H1 (cell line): ENCODE data around the gene ELOVL3. TPM values are rescaled to one million over a fixed set of nuclear protein-coding genes. Genes with fewer than 3 reads are reported as not detected.

Source experiments
- CTCF ChIA-PET: fragments of 300-600 bp; sonication (Branson Sonifier 250); formaldehyde crosslinking; loops from one replicate; lab custom pipeline; 2021; ENCODE audit not compliant: partially characterized antibody; lab: Charles Lee
- POLR2A ChIA-PET: fragments of 300-600 bp; sonication (Branson Sonifier 250); formaldehyde crosslinking; loops from one replicate; lab custom pipeline; 2021; ENCODE audit warnings: inconsistent platforms; ENCODE audit not compliant: partially characterized antibody; lab: Charles Lee
- DNase-seq, 2 experiments: peaks; one replicate each; pipeline versions ENCODE4 v3.0.0 to v3.0.0-alpha.2; 2010 to 2022; ENCODE audit warnings: low spot score in 2 of 2, low read depth in 1 of 2, mixed read lengths in 1 of 2
- FAIRE-seq: peaks from 2 replicates; lab custom pipeline; 2011; peaks lifted over from hg19 to GRCh38; lab: Jason Lieb, UNC
- H2AFZ ChIP-seq: 2 replicates; pipeline ENCODE4 v1.8.1; 2012; ENCODE audit warnings: low read length, inconsistent platforms
- H2AK5ac ChIP-seq: 2 replicates; pipeline ENCODE4 v1.6.1; 2013; ENCODE audit warnings: low read depth, low read length
- H2BK120ac ChIP-seq: replicated peaks from 2 replicates; pipeline ENCODE3; 2013; ENCODE audit warnings: low read depth, low read length, inconsistent platforms
- H2BK12ac ChIP-seq: 2 replicates; pipeline ENCODE4 v1.6.1; 2013; ENCODE audit warnings: low read depth, low read length
- H2BK15ac ChIP-seq: 2 replicates; pipeline ENCODE4 v1.6.1; 2013; ENCODE audit warnings: low read length
- H2BK20ac ChIP-seq: 2 replicates; pipeline ENCODE4 v1.6.1; 2013; ENCODE audit warnings: low read length
- H2BK5ac ChIP-seq: 2 replicates; pipeline ENCODE4 v1.6.1; 2013; ENCODE audit warnings: low read depth, low read length
- H3K14ac ChIP-seq: 2 replicates; pipeline ENCODE4 v1.6.1; 2013; ENCODE audit warnings: inconsistent platforms; ENCODE audit not compliant: insufficient read length
- H3K18ac ChIP-seq: 2 replicates; pipeline ENCODE4 v1.6.1; 2013; ENCODE audit warnings: low read length; ENCODE audit errors: extremely low read depth
- H3K23ac ChIP-seq: 2 replicates; pipeline ENCODE4 v1.6.1; 2013; ENCODE audit warnings: inconsistent platforms; ENCODE audit not compliant: insufficient read length
- H3K23me2 ChIP-seq: 2 replicates; pipeline ENCODE4 v1.6.1; 2013; ENCODE audit warnings: low read depth, low read length
- H3K27ac ChIP-seq: 2 replicates; pipeline ENCODE4 v1.6.1; 2011; ENCODE audit warnings: low read depth, low read length, inconsistent platforms
- H3K27me3 ChIP-seq, 4 experiments: replicated peaks in 1 of 4; 1 replicate in 1 of 4; 2 replicates in 3 of 4; pipeline versions ENCODE4 v1.6.1 to v1.8.1; 2011 to 2013; ENCODE audit warnings: low read length in 3 of 4, mild to moderate bottlenecking in 3 of 4, inconsistent platforms in 2 of 4, mixed read lengths in 2 of 4, moderate library complexity in 1 of 4; ENCODE audit not compliant: control insufficient read depth in 3 of 4, insufficient read depth in 3 of 4; ENCODE audit errors: extremely low read depth in 1 of 4
- H3K36me3 ChIP-seq, 4 experiments: 2 replicates each; pipeline versions ENCODE4 v1.6.1 to v1.8.1; 2011 to 2013; ENCODE audit warnings: mild to moderate bottlenecking in 4 of 4, low read length in 3 of 4, moderate library complexity in 2 of 4, control low read depth in 1 of 4, inconsistent platforms in 1 of 4; ENCODE audit not compliant: insufficient read depth in 4 of 4, control insufficient read depth in 2 of 4
- H3K4ac ChIP-seq: replicated peaks from 2 replicates; pipeline ENCODE3; 2013; ENCODE audit warnings: low read length, low read depth, mixed read lengths, inconsistent platforms; ENCODE audit not compliant: insufficient read length
- H3K4me1 ChIP-seq, 4 experiments: replicated peaks in 1 of 4; 1 replicate in 1 of 4; 2 replicates in 3 of 4; pipeline versions ENCODE4 v1.6.1 to v1.8.1; 2011 to 2013; ENCODE audit warnings: low read length in 3 of 4, inconsistent platforms in 2 of 4, mixed read lengths in 1 of 4; ENCODE audit not compliant: insufficient read depth in 4 of 4, control insufficient read depth in 3 of 4
- H3K4me2 ChIP-seq, 2 experiments: 2 replicates each; pipeline versions ENCODE4 v1.6.1 to v1.8.1; 2011 to 2013; ENCODE audit warnings: low read depth in 2 of 2, low read length in 2 of 2, control low read depth in 1 of 2, inconsistent platforms in 1 of 2, mild to moderate bottlenecking in 1 of 2; ENCODE audit not compliant: insufficient read depth in 1 of 2
- H3K4me3 ChIP-seq, 4 experiments: fragments of 200-600, 300-600 bp in 1 of 4; sonication (generic), shearing (Covaris generic), sonication (Bioruptor Twin) in 1 of 4; 2 replicates each; pipeline versions ENCODE4 v1.5.1 to v1.8.1; 2011 to 2016; ENCODE audit warnings: low read length in 4 of 4, low read depth in 3 of 4, control low read depth in 2 of 4, inconsistent platforms in 2 of 4, mild to moderate bottlenecking in 2 of 4, mixed read lengths in 1 of 4, moderate library complexity in 1 of 4; ENCODE audit not compliant: insufficient read depth in 2 of 4; ENCODE audit errors: extremely low read depth in 1 of 4
- H3K56ac ChIP-seq: replicated peaks from 2 replicates; pipeline ENCODE3; 2013; ENCODE audit warnings: low read depth, mild to moderate bottlenecking, mixed read lengths, low read length, inconsistent platforms; ENCODE audit not compliant: insufficient read length
- H3K79me1 ChIP-seq: 2 replicates; pipeline ENCODE4 v1.6.1; 2013; ENCODE audit warnings: low read depth, low read length, control low read depth
- H3K79me2 ChIP-seq, 2 experiments: 2 replicates each; pipeline versions ENCODE4 v1.6.1 to v1.8.1; 2012 to 2013; ENCODE audit warnings: low read length in 2 of 2, mild to moderate bottlenecking in 2 of 2, inconsistent platforms in 1 of 2; ENCODE audit not compliant: insufficient read depth in 2 of 2, control insufficient read depth in 1 of 2
- H3K9ac ChIP-seq, 4 experiments: replicated peaks in 1 of 4; 1 replicate in 1 of 4; 2 replicates in 3 of 4; pipeline versions ENCODE4 v1.6.1 to v1.8.1; 2011 to 2013; ENCODE audit warnings: low read depth in 3 of 4, low read length in 3 of 4, control low read depth in 2 of 4, mild to moderate bottlenecking in 2 of 4, moderate library complexity in 2 of 4, inconsistent platforms in 1 of 4; ENCODE audit errors: extremely low read depth in 1 of 4
- H3K9me3 ChIP-seq, 2 experiments: 2 replicates each; pipeline versions ENCODE4 v1.6.1 to v1.8.1; 2012 to 2013; ENCODE audit warnings: mild to moderate bottlenecking in 2 of 2, moderate library complexity in 2 of 2, control low read depth in 1 of 2, inconsistent platforms in 1 of 2, low read depth in 1 of 2, low read length in 1 of 2, mixed read lengths in 1 of 2; ENCODE audit not compliant: insufficient read depth in 2 of 2
- H4K20me1 ChIP-seq, 2 experiments: replicated peaks in 1 of 2; 2 replicates each; pipeline versions ENCODE3 to v1.8.1; 2011 to 2013; ENCODE audit warnings: inconsistent platforms in 2 of 2, low read length in 2 of 2, mild to moderate bottlenecking in 1 of 2; ENCODE audit not compliant: insufficient read depth in 2 of 2, control insufficient read depth in 1 of 2
- H4K5ac ChIP-seq: 2 replicates; pipeline ENCODE4 v1.6.1; 2013; ENCODE audit warnings: low read length, low read depth, mixed read lengths, inconsistent platforms; ENCODE audit not compliant: insufficient read length
- H4K8ac ChIP-seq: 2 replicates; pipeline ENCODE4 v1.8.0; 2013; ENCODE audit warnings: mild to moderate bottlenecking, moderate library complexity, low read length, inconsistent platforms; ENCODE audit not compliant: insufficient read depth; ENCODE audit errors: extremely low read depth
- H4K91ac ChIP-seq: replicated peaks from 2 replicates; pipeline ENCODE3; 2013; ENCODE audit warnings: low read length, mixed read lengths, inconsistent platforms; ENCODE audit not compliant: insufficient read length
- ATF2 ChIP-seq: IDR thresholded peaks from 2 replicates; pipeline ENCODE4 v1.6.1; 2012; ENCODE audit warnings: low read length, inconsistent platforms
- CBX8 ChIP-seq: fragments of 300-800, 300-1000 bp; sonication (generic); IDR thresholded peaks from 2 replicates; pipeline ENCODE4 v1.7.1; 2016; ENCODE audit warnings: low read depth, low read length, borderline replicate concordance
- CREB1 ChIP-seq: IDR thresholded peaks from 2 replicates; pipeline ENCODE4 v1.6.1; 2012; ENCODE audit warnings: inconsistent platforms
- CTBP2 ChIP-seq: IDR thresholded peaks from 2 replicates; pipeline ENCODE4 v1.7.0; 2011; ENCODE audit warnings: borderline replicate concordance, mild to moderate bottlenecking, moderate library complexity, mixed read lengths, low read length; ENCODE audit not compliant: insufficient read depth, insufficient read length
- FOSL1 ChIP-seq: IDR thresholded peaks from 2 replicates; pipeline ENCODE4 v1.6.1; 2011; ENCODE audit warnings: mild to moderate bottlenecking, low read depth, low read length, moderate library complexity; ENCODE audit not compliant: insufficient read depth
- GABPA ChIP-seq: IDR thresholded peaks from 2 replicates; pipeline ENCODE4 v1.6.1; 2011; ENCODE audit warnings: mild to moderate bottlenecking, low read length, moderate library complexity, borderline replicate concordance; ENCODE audit not compliant: insufficient read depth
- JUND ChIP-seq: IDR thresholded peaks from 2 replicates; pipeline ENCODE4 v1.6.1; 2011; ENCODE audit warnings: mild to moderate bottlenecking, improper control_type of control experiment, low read length
- KDM5A ChIP-seq: fragments of 200-600 bp; IDR thresholded peaks from 2 replicates; pipeline ENCODE4 v1.7.1; 2012; ENCODE audit warnings: mild to moderate bottlenecking, low read length, inconsistent platforms, mixed read lengths
- MAX ChIP-seq: IDR thresholded peaks from 2 replicates; pipeline ENCODE4 v1.6.1; 2012; ENCODE audit warnings: inconsistent platforms
- NRF1 ChIP-seq: IDR thresholded peaks from 2 replicates; pipeline ENCODE4 v1.6.1; 2011; ENCODE audit warnings: mild to moderate bottlenecking, low read depth, low read length, improper control_type of control experiment
- RNF2 ChIP-seq: fragments of 200-900, 300-1000 bp; sonication (generic); IDR thresholded peaks from 2 replicates; pipeline ENCODE4 v1.7.1; 2016; ENCODE audit warnings: borderline replicate concordance, low read depth, mild to moderate bottlenecking, antibody characterized with exemption, low read length; ENCODE audit not compliant: poor library complexity, severe bottlenecking; ENCODE audit errors: missing control alignments
- TBP ChIP-seq: IDR thresholded peaks from 2 replicates; pipeline ENCODE4 v1.6.1; 2011; ENCODE audit warnings: low read depth, low read length, improper control_type of control experiment
- WGBS, 2 experiments: shearing (Covaris generic) in 1 of 2; methylation state at CpG; one replicate each; pipeline versions ENCODE4 v1.1.6 to v1.1.7; 2013 to 2015; ENCODE audit warnings: low lambda C conversion rate in 2 of 2, mixed read lengths in 2 of 2, inconsistent platforms in 1 of 2, low coverage in 1 of 2, missing lambda C conversion rate in 1 of 2; ENCODE audit not compliant: insufficient replicate concordance in 2 of 2, insufficient coverage in 1 of 2, insufficient read length in 1 of 2; ENCODE audit errors: extremely low coverage in 1 of 2, missing lambda C conversion rate in 1 of 2; 5-methylcytosine and 5-hydroxymethylcytosine counted together
- polyA plus RNA-seq, 7 experiments: library from polyadenylated mRNA; depleted of rRNA in 3 of 7; stranded (reverse) in 5 of 7; unstranded in 2 of 7; fragments of >200 nt in 5 of 7; fragments of 200-250 nt in 2 of 7; gene quantifications; 1 replicate in 5 of 7; 2 replicates in 1 of 7; 4 replicates in 1 of 7; pipeline versions ENCODE4 v1.2.1 to v1.2.3, GENCODE V29; 2011 to 2013; ENCODE audit warnings: missing spikeins in 2 of 7, mixed read lengths in 2 of 7
- total RNA-seq: library from RNA; stranded (reverse); fragmentation: NEBNext Ultra II Directional; extraction: Animal tissue kit (Norgen Biotek cat#: 25700); gene quantifications from 2 replicates; pipeline ENCODE4 v1.2.1, GENCODE V29; 2021

The ELOVL3 gene
- total and polyA plus RNA-seq, 2 of the 8 experiments (the other 6 are each of a cell fraction or from before 2014, with no cell fraction given) = 0.27 TPM; not detected in 1

- H3K4me3 ChIP-seq = no peak overlapping the region
- H4K91ac ChIP-seq = no peak overlapping the region
- H3K27ac ChIP-seq = no peak overlapping the region
- no peak overlapping the region for H2BK5ac ChIP-seq
- H2BK12ac ChIP-seq = no peak overlapping the region
- no peak overlapping the region for H3K4ac ChIP-seq
- no peaks in the 10 kb centered on the region for H3K4me1 ChIP-seq
- no peak overlapping the region for H3K14ac ChIP-seq
- H3K9me3 ChIP-seq = no peaks in the 10 kb centered on the region
- POLR2A ChIA-PET = no interaction called here
- no peak overlapping the region for H4K5ac ChIP-seq
- H4K8ac ChIP-seq = no peak overlapping the region
- no peak overlapping the region for H2BK20ac ChIP-seq
- no peaks in the 10 kb centered on the region for H3K27me3 ChIP-seq
- H2AK5ac ChIP-seq = no peak overlapping the region
- peaks cover 6 to 7% of the 10 kb centered on the region in 2 experiments for H4K20me1 ChIP-seq
- H3K4me2 ChIP-seq = no peak overlapping the region
- peaks cover 0 to 9% of the 10 kb centered on the region in 2 experiments; a peak in 2 of 4 replicates for H3K79me2 ChIP-seq
- H2AFZ ChIP-seq = no peak overlapping the region
- no peak overlapping the region for H2BK15ac ChIP-seq
- H3K9ac ChIP-seq = no peak overlapping the region
- H3K79me1 ChIP-seq = no peaks in the 10 kb centered on the region; the same call in 1 of the 2 replicates
- CTCF ChIA-PET = interaction anchor here (0.6 to 2.1 kb wide), 8 partner anchors 12 to 178 kb away, joined by 3 to 6 read pairs (median 4); partner anchors contain the start of gene CUEDC2
- H3K36me3 ChIP-seq = peaks cover 0 to 2% (median 0%) of the 10 kb centered on the region in 4 experiments; a peak in 2 of 8 replicates
- no peak overlapping the region for H3K18ac ChIP-seq
- no peak for FAIRE-seq
- no peak overlapping the region for H3K56ac ChIP-seq
- no peak for DNase-seq
- no peak overlapping the region for H3K23ac ChIP-seq
- no peaks in the 10 kb centered on the region for H3K23me2 ChIP-seq
- 67% methylated on average over 1 of the region's 1 CpG; no CpG with 5 or more reads in 1 of the 2 experiments for WGBS, 2 experiments
- H2BK120ac ChIP-seq = no peak overlapping the region
- no peak for TF ChIP-seq NRF1
- TF ChIP-seq JUND = no peak
- no peak for TF ChIP-seq ATF2
- no peak for TF ChIP-seq CTBP2
- TF ChIP-seq FOSL1 = no peak
- no peak for TF ChIP-seq TBP
- TF ChIP-seq CREB1 = no peak
- no peak for TF ChIP-seq KDM5A
- no peak for TF ChIP-seq CBX8
- TF ChIP-seq MAX = no peak
- TF ChIP-seq GABPA = no peak
- TF ChIP-seq RNF2 = no peak
Measured at GRCh38 chr10:102254426-102254825, 28.3 kb downstream of the ELOVL3 start.
